ENCODE measurements around the gene DOC2B.

Gene DOC2B

GRCh38 chr17:164303-165235 is 16.9 kb downstream of the DOC2B start:
- in situ Hi-C loops (cut with MboI; ENCODE audit: low sequenced_read_pairs): no loop called here

- in situ Hi-C loops (cut with MboI; ENCODE audit: low sequenced_read_pairs): no loop called here
These were observed 17.8 kb downstream of the DOC2B start for GRCh38 chr17:163514-164098.

GRCh38 chr17:162689-163088 is 18.8 kb downstream of the DOC2B start:
- in situ Hi-C loops (cut with MboI; ENCODE audit: low sequenced_read_pairs): no loop called here

- in situ Hi-C loops (cut with MboI; ENCODE audit: low sequenced_read_pairs): no loop called here
These were observed 20.0 kb downstream of the DOC2B start for GRCh38 chr17:161481-161880.

GRCh38 chr17:160336-160735 is 21.1 kb downstream of the DOC2B start:
- in situ Hi-C loops (cut with MboI; ENCODE audit: low sequenced_read_pairs): no loop called here

GRCh38 chr17:159609-160008 is 21.8 kb downstream of the DOC2B start:
- in situ Hi-C loops (cut with MboI; ENCODE audit: low sequenced_read_pairs): no loop called here

GRCh38 chr17:158379-158778 is 23.1 kb downstream of the DOC2B start:
- in situ Hi-C loops (cut with MboI; ENCODE audit: low sequenced_read_pairs): no loop called here

- in situ Hi-C loops (cut with MboI; ENCODE audit: low sequenced_read_pairs): no loop called here
These were observed 23.5 kb downstream of the DOC2B start for GRCh38 chr17:157901-158300.

GRCh38 chr17:156946-157345 is 24.5 kb downstream of the DOC2B start:
- in situ Hi-C loops (cut with MboI; ENCODE audit: low sequenced_read_pairs): no loop called here

GRCh38 chr17:156094-156621 is 25.3 kb downstream of the DOC2B start:
- in situ Hi-C loops (cut with MboI; ENCODE audit: low sequenced_read_pairs): no loop called here

- in situ Hi-C loops (cut with MboI; ENCODE audit: low sequenced_read_pairs): no loop called here
These were observed 25.9 kb downstream of the DOC2B start for GRCh38 chr17:155576-155975.

GRCh38 chr17:153851-154250 is 27.6 kb downstream of the DOC2B start:
- in situ Hi-C loops (cut with MboI; ENCODE audit: low sequenced_read_pairs): no loop called here

- in situ Hi-C loops (cut with MboI; ENCODE audit: low sequenced_read_pairs): no loop called here
These were observed 28.5 kb downstream of the DOC2B start for GRCh38 chr17:152860-153420.

GRCh38 chr17:151886-152859 is 29.3 kb downstream of the DOC2B start:
- in situ Hi-C loops (cut with MboI; ENCODE audit: low sequenced_read_pairs): no loop called here

GRCh38 chr17:151004-151403 is 30.4 kb downstream of the DOC2B start:
- in situ Hi-C loops (cut with MboI; ENCODE audit: low sequenced_read_pairs): no loop called here

GRCh38 chr17:149897-150584 is 31.4 kb downstream of the DOC2B start:
- in situ Hi-C loops (cut with MboI; ENCODE audit: low sequenced_read_pairs): no loop called here

GRCh38 chr17:149231-149630 is 32.2 kb downstream of the DOC2B start:
- in situ Hi-C loops (cut with MboI; ENCODE audit: low sequenced_read_pairs): no loop called here

GRCh38 chr17:148757-149156 is 32.7 kb downstream of the DOC2B start:
- in situ Hi-C loops (cut with MboI; ENCODE audit: low sequenced_read_pairs): no loop called here

GRCh38 chr17:147796-148740 is 33.4 kb downstream of the DOC2B start:
- in situ Hi-C loops (cut with MboI; ENCODE audit: low sequenced_read_pairs): no loop called here
